Thoracic aorta endothelial cell (primary cell): Measurements from ENCODE around the gene PKD2L2. TPM values are rescaled to one million over a fixed set of nuclear protein-coding genes. Genes with fewer than 3 reads are reported as not detected.

Experiments
- total RNA-seq: library from RNA; depleted of rRNA; stranded (reverse); fragments of >200 nt; gene quantifications from 2 replicates; pipeline ENCODE4 v1.2.3, GENCODE V29; 2012

Gene PKD2L2
- not detected in 2 replicates for total RNA-seq

GRCh38 chr5:137888863-137889759, at the start of gene PKD2L2:
Gene PKD2L2, plus strand, starts transcription at chr5:137889457. Its CDS starts 35 bp downstream, at chr5:137889492.

GRCh38 chr5:137867664-137868063, 21.6 kb upstream of the PKD2L2 start, which contains the start of gene MYOT:
Gene MYOT, plus strand, starts transcription at chr5:137867860. Its CDS starts 2,792 bp downstream, at chr5:137870652.

Other genes with a start within 250 kb of the PKD2L2 start
- gene KLHL3, start 153.4 kb upstream of the PKD2L2 start, total RNA-seq, result 18.3 and 29.7 TPM in 2 replicates
- 20.6 and 21.4 TPM in 2 replicates for gene HNRNPA0, start 135.1 kb upstream of the PKD2L2 start, total RNA-seq
- not detected in 2 replicates for gene MYOT, start 21.6 kb upstream of the PKD2L2 start, total RNA-seq
- 28.5 and 33.1 TPM in 2 replicates for gene FAM13B, start 143.6 kb downstream of the PKD2L2 start, total RNA-seq
- not detected in 2 replicates for gene WNT8A, start 194.6 kb downstream of the PKD2L2 start, total RNA-seq
- gene NME5, start 250.0 kb downstream of the PKD2L2 start, total RNA-seq, result 1.1 and 1.6 TPM in 2 replicates